Measurements from ENCODE around the gene GPR146.

- TF ChIP-seq EZH2phosphoT487 (IDR thresholded peaks at IDR 0.05; ENCODE audit: insufficient read depth, low read depth): no peak
- TF ChIP-seq EZH2 (IDR thresholded peaks at IDR 0.05; ENCODE audit: insufficient read depth, poor library complexity, severe bottlenecking): no peak
Observed at GRCh38 chr7:1057416-1058291, 13.3 kb downstream of the GPR146 start.

Measured in GM23248 (cell line).